ENCODE results near the gene TEX261.
"Not testable (repeated sequence)": the region's sequence is repeated elsewhere in the genome, so short reads cannot be mapped to it uniquely, and the experiment has no call there.

- not testable (repeated sequence) for TF ChIP-seq CHD2 (IDR thresholded peaks at IDR 0.05; ENCODE audit: low read length, partially characterized antibody); CTCF (IDR thresholded peaks at IDR 0.05); RFX5 (IDR thresholded peaks at IDR 0.05; ENCODE audit: low read length); POLR2AphosphoS5 (IDR thresholded peaks at IDR 0.05; ENCODE audit: low read depth, low read length); RXRA (IDR thresholded peaks at IDR 0.05; ENCODE audit: borderline replicate concordance, low read depth); REST (IDR thresholded peaks at IDR 0.05; ENCODE audit: low read depth, low read length)
Measured at GRCh38 chr2:71036296-71036695, 41.6 kb upstream of the TEX261 start.
